ENCODE measurements around the gene MRC1.

MRC1 gene

DNA sequence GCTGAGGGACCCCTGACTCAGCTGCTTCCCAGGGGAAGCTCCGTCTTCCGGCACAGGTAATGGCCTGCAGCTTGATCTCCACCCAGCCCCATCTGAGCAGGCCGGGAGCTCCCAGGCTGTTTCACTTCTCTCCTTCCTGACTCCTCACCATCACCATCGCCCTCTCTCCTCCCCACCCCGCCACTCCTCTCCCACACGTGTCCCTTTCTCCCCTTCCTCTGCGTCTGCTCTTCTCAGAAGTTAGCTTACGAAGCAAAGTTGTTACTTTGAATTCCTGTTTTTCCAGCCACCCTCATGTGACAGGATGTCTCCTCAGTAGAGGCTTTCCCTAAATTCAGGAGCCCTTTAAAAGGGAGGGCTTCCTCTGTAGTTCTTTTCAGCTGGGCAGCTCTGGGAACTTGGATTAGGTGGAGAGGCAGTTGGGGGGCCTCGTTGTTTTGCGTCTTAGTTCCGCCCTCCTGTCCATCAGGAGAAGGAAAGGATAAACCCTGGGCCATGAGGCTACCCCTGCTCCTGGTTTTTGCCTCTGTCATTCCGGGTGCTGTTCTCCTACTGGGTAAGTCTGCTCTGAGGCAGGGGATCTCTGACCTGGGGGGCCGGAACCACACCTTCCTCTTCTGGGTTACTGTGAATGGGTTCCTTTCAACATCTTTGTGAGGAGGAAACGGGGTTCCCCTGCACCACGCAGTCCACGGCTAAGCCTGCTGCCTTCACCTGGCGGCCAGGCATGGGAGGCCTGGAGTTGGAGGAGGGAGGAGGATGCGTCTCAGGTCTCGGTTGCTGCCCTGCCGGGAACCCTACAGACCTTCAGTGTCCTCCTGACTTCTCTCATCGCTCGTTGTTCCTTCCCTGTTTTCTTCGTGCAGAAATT, at the start of gene MRC1:
Gene MRC1 (plus strand): TSS at position 378 of the 871 bp plus-strand sequence. CDS start 118 bp downstream, at position 496.
- no peak for DNase-seq (ENCODE audit: low read depth in 2 of 2)

DNA sequence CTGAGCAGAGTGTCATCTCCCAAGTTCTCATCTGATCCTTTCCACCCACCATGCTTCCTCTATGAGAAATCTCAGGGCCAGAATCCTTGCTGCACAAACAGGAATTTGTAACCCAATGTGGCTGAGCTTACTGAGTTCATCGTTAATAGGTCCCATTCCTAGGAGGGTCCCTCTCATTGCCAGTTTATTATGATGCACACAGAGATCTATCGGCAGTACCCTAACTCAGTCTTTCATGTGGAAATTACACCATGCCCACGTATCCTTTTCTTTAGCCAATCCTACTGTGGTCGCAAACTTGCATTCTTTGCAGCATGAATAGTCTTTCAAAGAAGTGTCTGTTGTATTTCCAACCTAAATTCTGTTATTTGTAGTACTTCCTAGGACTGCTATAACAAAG, 45.0 kb upstream of the MRC1 start:
- no peak for DNase-seq (ENCODE audit: low read depth in 2 of 2)

DNA sequence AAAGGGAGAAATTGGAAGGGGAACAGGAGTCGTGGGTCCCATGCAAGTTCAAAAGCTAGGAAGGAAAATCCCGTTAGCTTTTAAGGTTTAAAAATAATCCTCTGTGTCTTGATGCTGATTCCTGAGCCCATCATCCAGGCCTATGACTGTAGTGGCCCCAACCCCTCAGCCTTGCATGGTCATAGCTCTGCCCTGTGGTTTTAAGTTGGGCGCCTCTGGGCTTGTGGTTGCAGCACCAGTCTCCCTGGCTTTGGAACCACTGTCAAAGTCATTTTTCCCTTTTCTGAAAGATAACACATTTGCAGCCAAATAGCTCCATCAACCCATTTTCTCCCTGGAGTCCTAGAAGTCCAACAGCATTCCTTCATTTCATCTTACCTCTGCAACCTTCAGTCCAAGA, 43.5 kb upstream of the MRC1 start:
- DNase-seq (ENCODE audit: low read depth in 2 of 2): no peak

DNA sequence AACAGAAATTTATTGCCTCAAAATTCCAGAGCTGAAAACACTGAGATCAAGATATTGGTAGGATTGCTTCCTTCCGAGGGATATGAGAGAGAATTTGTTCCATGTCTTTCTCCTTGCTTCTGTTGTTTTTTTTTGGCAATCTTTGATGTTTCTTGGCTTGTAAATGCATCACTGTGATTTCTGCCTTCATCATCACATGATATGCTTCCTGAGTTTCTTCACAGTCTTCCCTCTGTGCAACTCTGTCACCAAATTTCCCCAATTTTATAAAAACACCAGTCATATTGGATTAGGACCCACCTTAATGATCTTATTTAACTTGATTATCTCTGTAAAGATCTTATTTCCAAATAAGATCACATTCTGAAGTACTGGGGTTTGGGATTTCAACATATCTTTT, 42.4 kb upstream of the MRC1 start:
- DNase-seq (ENCODE audit: low read depth in 2 of 2): no peak

DNA sequence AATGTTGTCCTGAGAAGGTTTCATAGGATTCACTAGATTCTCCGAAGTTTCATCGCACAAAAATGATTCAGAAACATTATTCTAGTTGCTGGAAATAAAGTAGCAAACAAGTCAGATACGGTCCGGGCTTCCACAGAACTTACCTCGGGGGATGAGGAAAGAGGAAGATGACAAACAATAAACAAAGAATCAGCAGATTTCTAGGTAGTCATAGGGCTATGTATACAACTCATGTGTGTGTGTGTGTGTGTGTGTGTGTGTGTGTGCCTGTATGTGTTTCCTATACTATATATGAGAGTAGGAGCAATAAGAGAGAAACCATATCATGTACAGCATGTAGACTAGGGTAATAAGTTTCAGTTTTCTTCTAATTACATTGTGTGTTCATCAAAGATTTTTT, 40.7 kb upstream of the MRC1 start:
- no peak for DNase-seq (ENCODE audit: low read depth in 2 of 2)

DNA sequence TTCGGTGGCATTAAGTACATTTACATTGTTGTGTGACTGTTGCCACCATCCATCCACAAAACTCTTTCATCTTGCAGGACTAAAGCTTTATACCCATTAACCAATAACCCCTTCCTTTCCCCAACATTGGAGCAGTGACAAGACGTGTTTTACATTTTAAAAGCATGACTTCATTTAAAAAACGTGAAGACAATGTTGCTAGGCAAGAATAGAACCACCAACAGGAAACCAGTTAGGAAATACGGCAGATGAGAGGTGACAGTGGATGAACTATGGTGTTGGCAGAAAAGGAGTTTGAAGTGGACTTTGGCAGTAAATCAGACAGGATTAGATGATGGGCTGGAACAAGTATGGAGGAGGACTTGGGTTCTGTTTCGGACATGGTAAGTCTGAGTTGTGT, 40.2 kb upstream of the MRC1 start:
- no peak for DNase-seq (ENCODE audit: low read depth in 2 of 2)

DNA sequence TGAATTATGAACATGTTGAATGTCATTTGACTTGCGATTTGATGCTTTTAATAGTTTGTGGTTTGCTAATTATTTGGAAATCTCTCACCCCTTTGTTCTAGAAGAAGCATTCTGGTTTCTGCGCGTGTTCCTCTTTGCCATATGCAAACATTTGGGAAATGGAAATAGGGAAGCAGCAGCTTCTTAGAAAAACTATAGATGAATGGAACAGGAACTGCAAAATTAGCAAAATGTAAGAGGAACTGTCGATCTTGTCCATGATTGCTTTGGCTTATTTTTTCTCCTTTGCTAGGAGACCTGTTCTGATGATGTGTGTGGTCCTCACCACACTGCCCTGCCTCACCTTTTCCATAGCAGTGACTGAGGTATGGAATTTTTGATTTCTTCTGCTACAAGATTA, 38.1 kb upstream of the MRC1 start:
- no peak for DNase-seq (ENCODE audit: low read depth in 2 of 2)

DNA sequence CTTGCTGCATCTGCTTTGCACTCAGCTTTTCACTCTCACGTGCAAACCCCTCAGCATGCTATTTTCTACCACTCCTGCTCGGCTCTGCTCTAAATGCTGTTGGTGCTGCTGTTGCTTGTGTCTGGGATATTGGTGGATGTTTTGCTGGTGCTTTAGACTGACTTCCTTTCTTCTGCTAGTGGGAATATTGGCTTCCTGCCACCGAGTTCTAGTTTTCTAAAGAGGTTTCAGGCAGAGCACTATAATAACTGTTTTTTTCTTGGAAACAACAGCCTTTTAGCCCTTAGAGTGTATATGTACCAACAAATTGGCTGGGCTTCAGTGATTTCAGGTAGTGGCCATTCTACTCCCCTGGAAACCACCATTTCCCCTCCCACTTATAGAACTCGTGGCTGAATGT, 29.4 kb upstream of the MRC1 start:
- no peak for DNase-seq (ENCODE audit: low read depth in 2 of 2)

DNA sequence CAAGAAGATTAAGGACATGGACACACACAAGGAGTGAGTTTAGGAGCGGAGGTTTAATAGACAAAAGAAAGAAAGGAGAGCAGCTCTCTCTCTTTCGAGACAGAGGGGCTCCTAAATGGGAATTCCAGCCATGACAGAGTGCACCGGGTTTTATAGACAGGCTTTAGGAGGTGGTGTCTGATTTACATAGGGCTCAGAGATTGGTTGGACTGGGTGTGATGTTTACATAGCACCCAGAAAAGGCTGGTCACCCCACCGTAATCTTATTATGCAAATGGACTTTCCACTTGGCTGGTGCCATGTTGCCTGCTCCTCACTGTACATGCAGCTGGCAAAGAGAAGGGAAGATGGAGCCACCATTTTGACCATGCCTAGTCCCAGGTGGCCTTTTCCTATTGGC, 28.4 kb upstream of the MRC1 start:
- DNase-seq (ENCODE audit: low read depth in 2 of 2): no peak

DNA sequence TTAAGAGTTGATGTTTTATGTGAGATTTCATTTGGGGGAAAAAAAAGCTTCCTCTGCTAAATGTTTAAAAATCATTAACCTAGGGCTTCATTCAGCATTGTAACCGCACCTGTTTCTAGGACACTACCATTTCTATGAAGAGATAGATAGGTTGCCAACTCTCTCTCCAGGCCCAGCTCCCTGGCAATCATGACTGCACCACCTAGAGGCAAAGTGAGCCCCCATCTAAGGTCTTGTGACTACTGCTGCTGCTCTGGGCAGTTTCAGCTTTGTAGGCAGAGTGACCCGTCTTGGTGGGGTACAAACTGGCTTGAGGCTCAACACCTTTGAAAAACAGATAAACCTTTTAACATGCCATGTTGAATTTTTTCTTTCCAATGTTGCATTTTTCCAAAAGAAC, 27.3 kb upstream of the MRC1 start:
- DNase-seq (ENCODE audit: low read depth in 2 of 2): no peak

DNA sequence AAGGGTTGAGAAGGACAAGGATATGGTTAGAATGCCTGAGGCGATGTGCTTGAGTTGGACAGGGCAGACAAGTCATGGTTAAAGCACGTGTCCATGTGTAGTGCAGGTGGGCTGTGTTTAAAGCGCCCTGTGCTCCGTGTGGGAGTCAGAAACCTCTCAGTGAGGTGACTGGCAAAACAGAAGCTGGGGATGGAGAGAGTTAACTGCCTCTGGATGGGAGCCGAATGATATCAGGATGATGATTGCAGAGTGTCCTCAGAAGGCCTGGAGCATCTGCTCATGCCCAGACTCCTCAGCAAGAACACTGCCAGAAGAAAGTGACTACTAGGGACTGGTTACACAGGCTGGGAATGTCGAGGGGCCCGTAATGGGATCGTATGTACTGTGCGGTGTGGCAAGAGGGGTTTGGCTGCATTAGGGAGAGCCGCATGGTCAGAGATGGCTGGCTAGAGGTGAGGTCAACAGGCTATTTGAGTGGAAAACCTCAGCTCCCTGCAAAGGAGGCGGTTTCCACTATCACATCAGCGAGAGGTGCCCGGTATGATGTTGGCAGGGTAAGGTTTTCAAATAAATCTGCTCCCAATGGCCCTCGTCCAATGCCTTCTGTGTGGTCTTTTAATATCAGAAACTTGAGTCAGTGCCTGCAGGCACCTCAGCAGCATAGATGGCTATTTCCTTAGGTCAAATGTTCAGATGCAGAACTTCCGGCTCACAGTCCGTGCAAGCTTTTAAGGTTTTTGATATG, 26.1 kb upstream of the MRC1 start:
- DNase-seq (ENCODE audit: low read depth in 2 of 2): no peak

DNA sequence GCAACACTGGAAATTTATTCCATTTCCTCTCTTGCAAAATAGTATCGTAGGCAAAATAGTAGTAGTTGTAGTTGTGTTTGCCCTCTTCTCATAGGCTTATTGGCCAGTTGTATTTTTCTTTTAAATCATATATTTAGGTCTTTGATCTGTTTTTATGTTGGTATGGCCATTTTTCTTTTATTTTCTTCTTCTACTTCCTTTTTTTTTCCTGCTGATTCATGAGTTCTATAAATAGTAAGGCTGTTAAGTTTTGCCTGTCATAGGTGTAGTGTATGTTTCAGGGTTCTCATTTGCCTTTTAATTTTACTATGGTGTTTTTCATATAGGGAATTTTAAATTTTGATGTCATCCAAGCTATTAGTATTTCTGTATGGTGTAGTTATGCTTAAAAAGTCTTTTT, 25.4 kb upstream of the MRC1 start:
- no peak for DNase-seq (ENCODE audit: low read depth in 2 of 2)

DNA sequence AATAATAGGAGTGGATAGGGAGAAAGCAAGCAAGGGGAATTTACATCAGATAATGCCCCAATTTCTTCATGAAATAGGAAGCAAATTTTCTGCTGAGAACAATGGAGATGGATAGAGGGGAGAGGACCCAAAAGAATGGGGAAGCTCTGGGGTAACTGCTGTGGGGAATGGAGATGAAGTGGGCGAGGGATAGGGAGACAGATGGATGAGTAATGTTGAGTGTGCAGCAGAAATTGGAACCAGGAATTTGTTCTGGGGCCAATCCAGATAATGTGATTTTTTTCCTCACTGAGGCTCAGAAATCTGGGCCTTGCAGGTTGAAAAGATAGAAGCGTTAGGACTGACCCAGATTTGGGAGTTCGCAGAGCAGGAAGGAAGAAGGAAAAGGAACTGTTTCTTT, 24.5 kb upstream of the MRC1 start:
- no peak for DNase-seq (ENCODE audit: low read depth in 2 of 2)

DNA sequence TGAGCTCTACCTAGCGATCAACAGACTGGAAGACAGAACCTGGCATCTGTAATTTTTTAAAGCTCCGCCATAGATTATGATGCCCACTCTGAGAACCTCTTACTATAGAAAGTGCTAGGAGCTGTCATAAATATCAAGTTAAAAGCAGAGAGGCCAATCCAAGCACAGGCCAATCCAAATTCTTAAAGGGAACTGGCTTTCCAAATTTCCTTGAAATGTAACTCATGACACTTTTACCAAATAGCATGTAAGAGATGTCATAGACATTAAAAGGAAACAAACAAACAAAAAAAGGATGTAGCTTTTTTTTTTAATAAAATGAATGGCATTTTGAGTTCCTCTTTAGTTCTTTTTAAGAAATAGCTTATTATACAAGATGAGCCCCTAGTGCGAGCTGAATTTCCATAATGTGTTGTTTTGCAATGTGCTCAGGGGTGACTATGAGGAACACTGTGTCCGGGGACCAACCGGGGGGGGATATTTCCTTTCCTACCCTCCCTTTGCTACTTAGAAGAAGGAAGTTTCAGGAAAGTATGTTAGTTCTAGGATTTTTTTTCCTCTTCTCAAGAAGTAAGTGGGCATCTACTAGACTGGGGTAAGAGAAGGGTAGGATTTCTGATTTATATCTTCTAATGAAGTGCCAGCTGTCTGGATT, 23.7 kb upstream of the MRC1 start:
- DNase-seq (ENCODE audit: low read depth in 2 of 2): no peak

DNA sequence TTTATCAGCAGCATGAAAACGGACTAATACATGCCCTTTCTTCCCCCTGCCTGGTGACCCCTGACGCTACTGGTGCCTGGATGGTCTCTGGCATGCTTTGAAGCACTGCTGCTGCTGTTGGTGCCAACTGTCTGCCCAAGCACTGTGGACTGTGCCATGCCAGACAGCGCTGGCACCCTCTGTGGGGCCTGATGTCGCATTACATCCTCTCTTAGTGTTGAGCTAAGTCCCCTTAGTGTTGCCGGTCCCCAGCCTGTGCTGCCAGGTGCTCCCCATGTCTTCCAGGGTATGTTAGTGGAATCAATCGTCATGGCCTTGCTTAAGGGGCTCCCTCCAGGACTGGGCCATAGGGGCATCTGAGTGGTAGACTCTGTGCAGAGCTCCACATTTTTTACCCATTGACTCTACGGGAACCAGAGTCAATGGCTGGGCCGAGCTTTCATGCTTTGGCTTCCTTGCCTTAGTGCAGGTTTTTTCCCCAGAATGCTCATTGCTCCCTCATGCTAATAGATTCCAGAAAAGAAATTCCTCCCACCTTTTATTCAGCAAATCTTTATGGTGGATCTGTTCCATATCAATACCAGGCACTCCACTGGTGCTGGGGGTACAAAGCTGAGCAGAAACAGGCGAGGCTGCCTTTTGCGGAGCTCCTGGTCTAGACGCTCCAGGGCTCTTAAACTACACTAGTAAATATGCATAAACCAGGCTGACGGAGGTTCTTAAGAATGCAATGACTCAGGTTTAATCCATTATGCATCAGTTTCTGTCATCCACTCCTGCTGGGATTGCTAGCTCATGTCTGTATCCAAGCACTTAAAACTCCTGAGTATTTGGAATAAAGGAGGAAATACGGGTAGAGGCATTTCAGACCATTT, 21.8 kb upstream of the MRC1 start:
- no peak for DNase-seq (ENCODE audit: low read depth in 2 of 2)

DNA sequence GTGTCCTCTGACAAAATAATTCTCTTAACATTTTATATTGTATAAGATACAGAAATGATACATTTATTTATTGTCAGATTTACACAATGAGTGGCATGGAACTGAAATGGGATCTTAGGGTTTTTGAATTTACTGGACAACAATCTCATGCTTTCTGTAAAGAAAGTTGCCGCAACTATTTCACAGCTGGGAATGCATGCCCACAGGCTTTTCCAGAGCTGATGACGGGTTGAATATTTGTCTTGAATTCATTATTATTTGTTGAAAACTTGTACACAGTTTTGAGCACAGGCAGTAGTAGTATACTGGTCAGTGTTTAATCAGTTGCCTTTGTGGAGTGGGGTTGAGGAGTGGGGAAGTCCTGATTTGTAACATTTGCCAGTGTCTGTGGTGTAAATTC, 20.5 kb upstream of the MRC1 start:
- no peak for DNase-seq (ENCODE audit: low read depth in 2 of 2)

DNA sequence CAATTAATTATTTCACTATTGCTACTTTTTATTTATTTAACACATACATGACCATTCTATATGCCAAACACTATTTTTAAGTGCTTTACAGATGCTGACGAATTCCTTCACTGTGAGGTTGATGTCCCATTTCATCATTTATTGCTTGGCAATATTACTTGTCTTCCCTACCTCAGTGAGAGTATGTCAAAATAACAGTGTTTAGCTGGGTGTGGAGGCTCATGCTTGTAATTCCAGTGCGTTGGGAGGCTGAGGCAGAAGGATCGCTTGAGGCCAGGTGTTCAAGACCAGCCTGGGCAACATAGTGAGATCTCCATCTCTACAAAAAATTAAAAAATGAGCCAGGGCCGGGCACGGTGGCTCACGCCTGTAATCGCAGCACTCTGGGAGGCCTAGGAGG, 19.8 kb upstream of the MRC1 start:
- no peak for DNase-seq (ENCODE audit: low read depth in 2 of 2)

DNA sequence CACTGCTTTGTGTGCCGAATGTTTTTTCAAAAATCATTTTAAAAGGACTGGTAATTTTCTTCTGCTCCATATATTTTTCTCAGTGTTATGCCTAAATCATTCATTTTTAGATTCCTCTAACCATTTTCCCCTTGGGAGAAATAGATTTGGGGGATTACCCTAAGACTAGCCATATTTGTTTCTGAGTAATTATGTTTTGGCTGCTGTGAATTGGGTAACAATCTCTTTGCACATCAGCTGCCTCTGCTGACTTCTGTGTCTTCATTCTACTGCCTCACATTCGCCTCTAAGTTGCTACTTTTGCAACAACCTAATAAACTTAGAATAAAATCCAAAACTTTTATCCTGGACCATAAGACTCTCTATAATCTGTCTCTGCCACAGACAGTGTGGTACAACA, 18.5 kb upstream of the MRC1 start:
- no peak for DNase-seq (ENCODE audit: low read depth in 2 of 2)

DNA sequence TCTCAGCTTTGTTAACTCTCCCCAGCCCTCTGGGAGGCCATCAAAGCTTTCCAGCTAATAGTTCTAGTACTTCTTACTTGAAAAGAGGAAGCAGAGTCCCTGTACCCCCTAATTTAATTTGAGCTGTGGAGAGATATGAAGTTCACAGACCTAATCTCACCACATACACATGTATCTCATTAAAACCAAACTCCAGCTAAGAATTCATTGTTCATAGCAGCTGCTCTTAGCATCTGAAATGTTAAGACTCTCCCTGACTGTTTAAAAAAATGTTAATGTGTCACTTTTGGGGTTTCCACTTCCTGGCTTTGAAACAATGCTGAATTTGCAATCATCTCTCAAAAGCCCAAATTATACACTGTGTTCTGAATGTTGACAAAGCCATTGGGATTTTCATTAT, 16.2 kb upstream of the MRC1 start:
- no peak for DNase-seq (ENCODE audit: low read depth in 2 of 2)

DNA sequence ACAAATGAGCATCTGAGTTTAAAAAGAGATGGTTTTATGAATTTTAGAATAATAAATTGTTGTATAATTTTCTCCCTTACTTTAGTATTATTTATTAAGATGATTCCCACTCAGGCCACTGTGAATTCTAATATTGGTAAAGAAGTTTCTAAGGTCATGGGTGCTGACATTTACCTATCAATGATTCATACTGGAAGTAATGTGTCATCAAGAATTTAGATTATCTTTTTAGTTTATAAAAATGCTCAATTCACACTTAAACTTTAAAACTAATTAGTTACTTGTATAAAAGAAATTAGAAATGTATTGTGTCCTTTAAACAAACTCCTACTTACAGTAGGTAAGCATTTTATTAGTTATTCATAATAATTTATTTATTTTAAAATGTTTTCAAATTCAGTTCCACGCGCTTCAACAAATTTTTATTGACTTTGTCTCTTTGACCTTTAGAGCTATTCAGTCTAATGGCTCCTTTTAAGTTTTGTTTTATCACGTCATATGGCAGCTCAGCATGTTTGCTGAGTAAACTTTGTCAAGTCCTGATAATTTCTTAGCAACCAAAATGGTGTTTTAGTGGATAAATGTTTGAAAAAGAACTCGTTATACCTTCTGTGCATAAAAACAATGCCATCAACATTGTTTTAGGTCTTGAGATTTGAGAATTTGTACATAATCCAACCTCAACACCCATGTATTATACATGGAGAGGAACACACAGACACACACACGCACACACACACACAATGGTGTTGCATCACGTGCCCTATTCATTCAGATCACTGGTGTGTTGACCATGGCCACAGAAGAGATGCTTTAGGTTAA, 15.1 kb upstream of the MRC1 start:
- no peak for DNase-seq (ENCODE audit: low read depth in 2 of 2)

DNA sequence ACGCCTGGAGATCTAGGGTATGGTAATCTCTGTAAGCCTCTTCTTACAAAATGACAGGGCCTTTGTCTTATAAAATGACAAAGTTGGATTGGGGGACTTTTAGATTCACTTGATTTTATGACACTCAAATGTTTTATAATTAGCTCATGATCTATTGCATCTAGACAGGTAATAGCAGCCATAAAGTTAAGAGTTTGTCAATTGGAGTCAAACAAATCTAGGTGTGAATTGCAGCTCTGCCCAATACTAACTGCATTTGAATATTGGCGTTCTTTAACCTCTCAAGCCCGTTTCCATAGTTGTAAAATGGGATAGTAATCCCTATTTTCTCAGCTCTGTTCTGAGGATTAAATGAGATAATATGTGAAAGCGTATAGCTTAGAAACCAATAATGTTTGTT, 14.1 kb upstream of the MRC1 start:
- no peak for DNase-seq (ENCODE audit: low read depth in 2 of 2)

Measured in stimulated activated CD8-positive, alpha-beta memory T cell treated with anti-CD3 and anti-CD28 coated beads, Interleukin-7, amount 100 ng/mL, for 4 hours (primary cell).